Thoracic aorta endothelial cell (primary cell): ENCODE measurements around the gene PTPN21. TPM values are rescaled to one million over a fixed set of nuclear protein-coding genes. Genes with fewer than 3 reads are reported as not detected.

Experiments used
- small RNA-seq: library from RNA; depleted of rRNA; stranded (forward); fragments of <200 nt; gene quantifications from one replicate; pipeline ENCODE3, GENCODE V24; 2012
- total RNA-seq: library from RNA; depleted of rRNA; stranded (reverse); fragments of >200 nt; gene quantifications from 2 replicates; pipeline ENCODE4 v1.2.3, GENCODE V29; 2012

PTPN21 gene
- total RNA-seq, result 7.5 and 9.8 TPM in 2 replicates

GRCh38 chr14:88554457-88555286 lies at the start of gene PTPN21:
PTPN21 (minus strand) TSS chr14:88555007; CDS start chr14:88550417, 4,590 bp downstream.

GRCh38 chr14:88562831-88563686 lies 8.3 kb upstream of the PTPN21 start, which contains the start of gene ZC3H14:
ZC3H14 (plus strand) TSS chr14:88563037; CDS start chr14:88563134, 97 bp downstream.

Small RNA genes within 50 kb of the gene (small RNA-seq; reads per million reads assigned to genes)
- gene RNU4-22P, result not detected

Other genes with a start within 250 kb of the PTPN21 start
- gene KCNK10, start 231.7 kb downstream of the PTPN21 start, total RNA-seq, result not detected in 2 replicates
- 12.9 and 14.0 TPM in 2 replicates for gene SPATA7, start 169.3 kb downstream of the PTPN21 start, total RNA-seq
- 75.9 and 80.0 TPM in 2 replicates for gene ZC3H14, start 8.0 kb upstream of the PTPN21 start, total RNA-seq
- gene EML5, start 237.9 kb upstream of the PTPN21 start, total RNA-seq, result 0.13 and 0.29 TPM in 2 replicates